OCI-LY7 (cell line): ENCODE results near the gene SPATA25. TPM values are rescaled to one million over a fixed set of nuclear protein-coding genes. Genes with fewer than 3 reads are reported as not detected.

ENCODE experiments used
- BruUV-seq: library from RNA; stranded (reverse); fragments of 400-500 nt; replicated peaks from 2 replicates; lab custom pipeline; 2021; lab: Mats Ljungman, UMichigan
- CTCF ChIA-PET: fragments of 300-600 bp; sonication (Branson Sonifier 250); formaldehyde crosslinking; loops from one replicate; lab custom pipeline; 2022; ENCODE audit warnings: antibody characterized with exemption; ENCODE audit not compliant: unreplicated experiment; lab: Charles Lee
- POLR2A ChIA-PET: fragments of 300-600 bp; sonication (Branson Sonifier 250); formaldehyde crosslinking; loops from one replicate; lab custom pipeline; 2022; ENCODE audit warnings: antibody characterized with exemption; lab: Charles Lee
- DNase-seq: peaks from one replicate; pipeline ENCODE4 v3.0.0-alpha.2; 2015; ENCODE audit warnings: low spot score
- H2AFZ ChIP-seq: fragments of 200-600 bp; sonication (generic), shearing (Covaris generic); 2 replicates; pipeline ENCODE4 v1.6.1; 2014; ENCODE audit warnings: mild to moderate bottlenecking, antibody characterized with exemption, low read length, moderate library complexity
- H3K27ac ChIP-seq: fragments of 200-600 bp; sonication (generic); 2 replicates; pipeline ENCODE4 v1.5.1; 2014; ENCODE audit warnings: mixed run types, low read depth, mild to moderate bottlenecking, moderate library complexity, low read length, inconsistent platforms; ENCODE audit not compliant: poor library complexity, severe bottlenecking
- H3K36me3 ChIP-seq: fragments of 200-600 bp; sonication (generic); 2 replicates; pipeline ENCODE4 v1.6.1; 2014; ENCODE audit warnings: mild to moderate bottlenecking, antibody characterized with exemption, low read length, moderate library complexity, mixed read lengths; ENCODE audit not compliant: insufficient read depth
- H3K4me1 ChIP-seq: fragments of 200-600 bp; sonication (generic); 2 replicates; pipeline ENCODE4 v1.5.1; 2014; ENCODE audit warnings: mild to moderate bottlenecking, low read length; ENCODE audit not compliant: insufficient read depth, poor library complexity, severe bottlenecking
- H3K4me2 ChIP-seq: fragments of 200-600 bp; sonication (generic); 2 replicates; pipeline ENCODE4 v1.6.1; 2014; ENCODE audit warnings: mild to moderate bottlenecking, low read length
- H3K4me3 ChIP-seq: fragments of 200-600 bp; sonication (generic); 2 replicates; pipeline ENCODE4 v1.5.1; 2014; ENCODE audit warnings: mild to moderate bottlenecking, low read depth, low read length; ENCODE audit not compliant: poor library complexity, severe bottlenecking
- H3K79me2 ChIP-seq: fragments of 200-600 bp; sonication (generic); 2 replicates; pipeline ENCODE4 v1.6.1; 2016; ENCODE audit warnings: low read depth, mild to moderate bottlenecking, low read length, moderate library complexity, mixed read lengths; ENCODE audit not compliant: insufficient read depth
- H3K9me2 ChIP-seq: fragments of 200-600 bp; sonication (generic); 2 replicates; pipeline ENCODE4 v1.6.1; 2016; ENCODE audit warnings: mild to moderate bottlenecking, low read length, mixed read lengths; ENCODE audit not compliant: insufficient read depth
- H3K9me3 ChIP-seq: fragments of 200-600 bp; sonication (generic); 2 replicates; pipeline ENCODE4 v1.6.1; 2014; ENCODE audit warnings: mild to moderate bottlenecking, mixed run types, low read length, mixed read lengths
- H4K20me1 ChIP-seq: fragments of 200-600 bp; sonication (generic); 2 replicates; pipeline ENCODE4 v1.6.1; 2014; ENCODE audit warnings: mild to moderate bottlenecking, antibody characterized with exemption, low read length, moderate library complexity, mixed read lengths; ENCODE audit not compliant: insufficient read depth
- CTCF ChIP-seq: fragments of 200-600 bp; sonication (generic); conservative IDR thresholded peaks from 2 replicates; pipeline ENCODE4 v1.5.1; 2014; ENCODE audit warnings: mild to moderate bottlenecking, antibody characterized with exemption, low read length, moderate library complexity, mixed read lengths
- EZH2phosphoT487 ChIP-seq: fragments of 200-600 bp; sonication (generic); IDR thresholded peaks from 2 replicates; pipeline ENCODE4 v1.6.1; 2018; ENCODE audit warnings: low read depth, borderline replicate concordance, mild to moderate bottlenecking, mixed run types, antibody characterized with exemption, low read length, moderate library complexity, mixed read lengths
- intact Hi-C: fragments of 100-400 bp; cut with micrococcal nuclease; formaldehyde crosslinking; loops from one replicate; pipeline ENCODE4 v1.10.0; 2022; ENCODE audit not compliant: unreplicated experiment
- total RNA-seq, 2 experiments: library from RNA; depleted of rRNA in 1 of 2; stranded (reverse); fragments of >200 nt in 1 of 2; shearing (Covaris generic) in 1 of 2; gene quantifications; 2 replicates each; pipeline ENCODE4 v1.2.3, GENCODE V29; 2014 to 2022

Gene SPATA25
- total RNA-seq, 2 experiments from 2014 or later: 5.8 TPM

GRCh38 chr20:45852326-45852725, 35.1 kb downstream of the SPATA25 start:
- H3K36me3 ChIP-seq: no peaks in the 10 kb centered on the region
- no peaks in the 10 kb centered on the region for H3K9me3 ChIP-seq
- H3K79me2 ChIP-seq: peaks cover 14% of the 10 kb centered on the region; the same call in 1 of the 2 replicates
- TF ChIP-seq CTCF (no peak), EZH2phosphoT487 (no peak)
- no peak overlapping the region for H2AFZ ChIP-seq
- intact Hi-C loops: no loop called here
- H3K9me2 ChIP-seq: no peaks in the 10 kb centered on the region
- DNase-seq: no peak
- H3K4me2 ChIP-seq: no peak overlapping the region
- no TSS peak for BruUV-seq
- ChIA-PET POLR2A (interaction anchor here (0.8 to 1.7 kb wide), 4 partner anchors 10 to 120 kb away, joined by 3 to 11 read pairs (median 4); partner anchors contain the start of gene ZNF335), CTCF (no interaction called here)
- H3K4me1 ChIP-seq: peaks cover 9% of the 10 kb centered on the region
- no peak overlapping the region for H3K27ac ChIP-seq
- no peaks in the 10 kb centered on the region for H4K20me1 ChIP-seq
- no peak overlapping the region for H3K4me3 ChIP-seq

GRCh38 chr20:45851501-45851900, 35.9 kb downstream of the SPATA25 start:
- H3K4me2 ChIP-seq: no peak overlapping the region
- no peak for DNase-seq
- no peak overlapping the region for H3K4me3 ChIP-seq
- H3K36me3 ChIP-seq: peaks cover under 1% of the 10 kb centered on the region; the same call in 1 of the 2 replicates
- ChIA-PET CTCF (no interaction called here), POLR2A (interaction anchor here (0.6 to 1.7 kb wide), 4 partner anchors 9 to 121 kb away, joined by 3 to 11 read pairs (median 3); partner anchors contain the start of gene ZNF335)
- H3K27ac ChIP-seq: no peak overlapping the region
- no peak for TF ChIP-seq EZH2phosphoT487
- no peak for TF ChIP-seq CTCF
- H3K9me2 ChIP-seq: no peaks in the 10 kb centered on the region
- H3K79me2 ChIP-seq: peaks cover 10% of the 10 kb centered on the region; the same call in 1 of the 2 replicates
- BruUV-seq: no TSS peak
- H3K9me3 ChIP-seq: no peaks in the 10 kb centered on the region
- no peaks in the 10 kb centered on the region for H4K20me1 ChIP-seq
- peaks cover 8% of the 10 kb centered on the region for H3K4me1 ChIP-seq
- intact Hi-C loops: no loop called here
- H2AFZ ChIP-seq: no peak overlapping the region

GRCh38 chr20:45850926-45851325, 36.5 kb downstream of the SPATA25 start:
- intact Hi-C loops: no loop called here
- H2AFZ ChIP-seq: no peak overlapping the region
- no peak overlapping the region for H3K4me3 ChIP-seq
- CTCF ChIA-PET: no interaction called here
- TF ChIP-seq CTCF (no peak), EZH2phosphoT487 (no peak)
- H4K20me1 ChIP-seq: no peaks in the 10 kb centered on the region
- no peak overlapping the region for H3K4me2 ChIP-seq
- peaks cover 4% of the 10 kb centered on the region; the same call in 1 of the 2 replicates for H3K79me2 ChIP-seq
- no TSS peak for BruUV-seq
- H3K27ac ChIP-seq: no peak overlapping the region
- no peaks in the 10 kb centered on the region for H3K9me3 ChIP-seq
- no peak for DNase-seq
- POLR2A ChIA-PET: interaction anchor here (0.6 to 1.3 kb wide), 4 partner anchors 15 to 122 kb away, joined by 3 read pairs; partner anchors contain the start of gene ZNF335
- H3K9me2 ChIP-seq: no peaks in the 10 kb centered on the region
- H3K36me3 ChIP-seq: peaks cover 6% of the 10 kb centered on the region; the same call in 1 of the 2 replicates
- peaks cover 3% of the 10 kb centered on the region for H3K4me1 ChIP-seq
